Amniotic stem cell (primary cell): ENCODE measurements around the gene TEX36.
"Not testable (repeated sequence)": the region's sequence is repeated elsewhere in the genome, so short reads cannot be mapped to it uniquely, and the experiment has no call there.

Source experiments
- DNase-seq: peaks from one replicate; lab custom pipeline; 2025; lab: John Stamatoyannopoulos, UW

The TEX36 gene, protein sequence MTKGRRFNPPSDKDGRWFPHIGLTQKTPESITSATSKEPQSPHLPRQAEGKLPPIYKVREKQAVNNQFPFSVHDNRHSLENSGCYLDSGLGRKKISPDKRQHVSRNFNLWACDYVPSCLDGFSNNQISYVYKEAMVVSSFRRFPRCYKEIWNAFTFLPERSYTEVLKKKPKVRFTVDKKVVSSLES

DNA sequence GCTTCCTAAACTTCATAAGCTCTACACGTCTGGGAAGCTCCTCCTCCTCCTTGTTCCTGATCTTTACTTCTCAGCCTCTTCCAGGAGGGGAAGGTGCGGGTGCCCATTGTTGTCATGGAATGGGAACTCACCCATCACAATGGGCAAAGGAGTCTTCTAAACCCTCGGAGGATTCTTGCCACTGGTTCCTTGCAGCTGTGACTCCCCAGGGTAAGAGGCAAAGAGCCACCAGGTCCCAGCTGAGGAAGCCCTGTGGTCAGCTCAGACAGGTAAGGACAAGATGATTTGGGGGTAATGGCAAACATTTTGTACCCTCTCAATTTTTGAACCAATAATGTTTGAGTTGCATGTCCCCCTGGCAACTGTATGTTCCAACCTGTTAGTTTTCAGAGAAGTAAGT, at the start of gene TEX36:
Gene TEX36 (minus strand): TSS at position 101 of the 400 bp plus-strand sequence. CDS start 174 bp downstream, outside the sequence.
- no peak for DNase-seq

DNA sequence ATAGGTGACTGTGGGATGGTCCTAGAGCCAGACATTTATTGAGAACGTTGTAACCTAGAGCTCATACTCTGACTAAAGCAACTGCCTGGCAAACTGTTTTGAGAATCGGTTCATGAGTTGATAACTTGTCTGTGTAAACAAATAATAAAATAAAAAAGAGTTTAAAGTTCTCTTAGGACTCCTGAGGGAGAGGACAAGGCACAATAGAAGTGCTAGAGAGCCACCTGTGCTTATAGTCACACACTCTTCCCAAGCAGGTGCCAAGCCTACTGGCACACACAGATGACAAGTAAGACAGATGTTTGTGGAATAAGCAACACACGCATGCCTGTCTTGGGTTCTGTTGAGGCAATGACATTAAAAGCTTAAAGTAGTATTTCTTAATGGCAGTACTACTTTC, 44.5 kb upstream of the TEX36 start:
- no peak for DNase-seq

DNA sequence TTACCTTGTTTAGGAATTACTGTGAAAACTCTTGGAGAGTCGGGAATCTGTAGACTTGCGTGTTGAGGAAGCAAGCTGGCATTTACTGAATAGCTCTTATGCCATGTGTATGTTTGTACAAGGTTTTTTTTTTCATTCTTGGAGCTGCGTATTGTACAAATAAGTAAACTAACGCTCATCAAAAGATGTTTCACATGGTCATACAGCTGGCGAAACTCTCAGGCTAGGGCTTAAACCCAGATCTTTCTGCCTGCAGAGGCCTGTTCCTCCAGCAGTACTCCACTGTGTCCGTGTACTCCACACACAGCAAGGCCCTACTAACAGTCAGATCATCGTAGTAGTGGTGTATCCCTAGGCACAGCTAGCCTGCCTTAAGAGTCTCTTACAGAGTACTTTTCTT, 44.0 kb upstream of the TEX36 start:
- no peak for DNase-seq

DNA sequence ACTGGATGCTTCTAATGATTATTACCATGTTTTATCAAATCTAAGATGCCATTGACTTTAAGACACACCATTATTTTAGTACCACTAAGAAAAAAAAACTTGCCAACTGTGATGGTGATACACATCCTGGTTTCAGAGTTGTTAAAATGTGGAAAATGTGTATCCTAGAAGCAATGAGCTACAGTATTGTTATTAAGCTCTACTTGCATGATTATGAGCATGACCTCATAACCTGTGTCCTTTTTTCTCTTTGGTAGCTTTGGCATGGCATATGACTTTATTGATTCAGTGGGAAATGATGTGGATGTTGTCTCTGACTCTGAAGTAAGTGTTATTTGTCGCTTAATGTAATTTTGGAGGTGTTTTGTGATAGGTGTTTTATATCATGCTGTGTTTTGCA, 39.8 kb upstream of the TEX36 start:
- no peak for DNase-seq

DNA sequence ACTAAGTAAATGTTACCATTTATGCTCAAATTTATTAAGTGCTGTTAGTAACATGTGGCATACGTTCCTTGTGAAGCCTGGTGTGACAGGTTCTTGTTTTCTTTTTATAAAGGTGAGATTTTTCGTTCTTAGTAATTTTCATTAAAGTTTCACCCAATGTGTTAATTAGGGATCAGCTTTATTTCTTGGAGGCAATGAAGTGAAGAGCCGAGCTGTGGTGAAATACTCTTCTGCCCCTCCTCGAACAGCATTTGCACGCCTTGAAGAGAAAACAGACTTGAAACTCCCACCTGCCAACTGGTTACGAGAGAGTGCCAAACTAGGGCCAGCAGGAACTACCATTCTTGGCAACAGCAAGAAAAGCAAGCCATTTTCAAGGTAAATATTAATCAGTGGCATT, 38.1 kb upstream of the TEX36 start:
- no peak for DNase-seq

DNA sequence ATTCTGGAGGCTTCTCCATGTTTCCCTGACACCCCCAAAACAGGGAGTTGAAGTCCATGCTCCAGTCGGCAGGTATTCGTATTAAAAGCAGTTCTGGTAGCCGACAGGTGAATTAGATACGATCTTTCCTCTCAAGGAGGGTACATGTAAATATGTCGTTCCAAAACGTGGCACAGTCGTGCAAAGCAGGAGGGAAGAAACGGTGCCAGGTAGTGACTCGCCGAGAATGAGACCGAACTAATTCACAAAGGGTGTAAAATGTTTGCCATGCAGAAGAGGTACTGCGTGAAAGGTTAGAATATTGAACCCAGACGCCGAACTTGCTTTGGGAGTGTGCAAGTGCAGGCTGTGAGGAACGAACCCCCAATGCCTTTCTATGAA, 37.0 kb upstream of the TEX36 start:
- DNase-seq, result no peak

DNA sequence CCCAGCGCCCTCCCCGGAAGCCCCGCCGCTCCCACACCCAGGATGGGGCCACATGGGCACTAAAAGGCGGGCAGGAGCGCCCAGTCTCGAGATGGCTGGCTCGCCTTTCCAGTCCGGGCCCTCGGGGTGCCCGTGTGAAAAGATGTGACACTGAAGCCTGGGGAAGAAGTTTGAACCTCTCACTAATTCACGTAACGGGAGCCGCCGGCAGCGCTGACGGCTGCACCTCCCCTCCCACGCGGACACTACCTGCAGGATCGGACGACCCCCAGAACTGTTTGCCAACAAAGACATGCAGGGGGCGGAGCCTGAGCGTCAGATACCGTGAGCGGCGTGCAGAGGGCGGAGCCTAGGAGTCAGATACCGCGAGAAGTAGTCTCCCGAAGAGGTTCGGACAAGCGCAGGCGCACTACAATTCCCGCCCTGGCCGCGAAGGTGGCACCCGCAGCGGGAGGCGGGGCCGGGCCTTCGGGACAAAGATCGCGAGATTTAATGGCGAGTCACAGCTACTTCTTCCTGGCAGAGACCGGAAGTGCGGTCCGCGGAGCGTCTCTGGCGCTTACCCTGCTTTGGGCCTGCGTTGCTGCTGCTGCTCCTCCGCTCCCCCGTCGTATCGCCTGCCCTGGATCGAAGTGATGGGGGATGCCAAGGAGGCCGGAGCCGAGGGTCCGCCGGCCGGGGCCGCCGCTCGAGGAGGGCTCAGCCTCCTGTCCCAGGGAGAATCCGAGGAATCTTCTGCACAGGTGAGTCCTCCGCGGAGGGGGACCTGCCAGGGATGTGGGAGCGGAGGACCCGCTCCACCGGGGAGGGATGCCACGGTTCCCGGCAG, 36.4 kb upstream of the TEX36 start, which contains the start of gene EDRF1:
Gene EDRF1 (plus strand): TSS at position 537 of the 829 bp plus-strand sequence. CDS start 99 bp downstream, at position 636.
- DNase-seq, result peak; percentile 98

DNA sequence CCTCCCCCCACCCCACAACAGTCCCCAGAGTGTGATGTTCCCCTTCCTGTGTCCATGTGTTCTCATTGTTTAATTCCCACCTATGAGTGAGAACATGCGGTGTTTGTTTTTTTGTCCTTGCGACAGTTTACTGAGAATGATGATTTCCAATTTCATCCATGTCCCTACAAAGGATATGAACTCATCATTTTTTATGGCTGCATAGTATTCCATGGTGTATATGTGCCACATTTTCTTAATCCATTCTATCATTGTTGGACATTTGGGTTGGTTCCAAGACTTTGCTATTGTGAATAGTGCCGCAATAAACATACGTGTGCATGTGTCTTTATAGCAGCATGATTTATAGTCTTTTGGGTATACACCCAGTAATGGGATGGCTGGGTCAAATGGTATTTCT, 31.8 kb upstream of the TEX36 start:
- DNase-seq, result not testable (repeated sequence)

DNA sequence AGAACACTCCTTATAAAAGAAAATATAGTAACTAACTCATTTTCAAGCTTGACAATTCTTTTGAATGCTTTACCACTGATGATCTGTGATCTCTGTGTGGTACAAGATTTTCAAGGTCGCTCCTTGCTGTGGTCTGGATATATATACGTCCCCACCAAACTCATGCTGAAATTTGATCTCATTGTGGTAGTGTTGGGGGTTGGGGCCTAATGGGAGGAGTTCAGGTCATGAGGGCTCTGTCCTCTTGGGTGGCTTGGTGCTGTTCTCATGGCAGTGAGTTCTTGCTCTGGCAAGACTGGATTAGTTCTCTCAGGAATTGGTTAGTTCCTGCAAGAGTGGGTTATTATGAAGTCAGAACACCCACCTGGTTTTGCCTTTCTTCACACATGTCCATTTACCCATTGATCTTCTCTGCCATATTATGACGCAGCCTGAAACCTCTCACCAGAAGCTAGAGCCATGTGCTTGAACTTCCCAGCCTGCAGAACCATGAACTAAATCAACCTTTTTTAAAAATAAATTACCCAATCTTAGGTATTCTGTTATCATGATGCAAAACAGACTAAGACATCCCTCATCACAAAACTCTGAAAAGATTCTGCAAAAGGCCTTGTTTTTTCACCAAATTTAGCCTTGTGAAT, 28.3 kb upstream of the TEX36 start:
- DNase-seq, result no peak

DNA sequence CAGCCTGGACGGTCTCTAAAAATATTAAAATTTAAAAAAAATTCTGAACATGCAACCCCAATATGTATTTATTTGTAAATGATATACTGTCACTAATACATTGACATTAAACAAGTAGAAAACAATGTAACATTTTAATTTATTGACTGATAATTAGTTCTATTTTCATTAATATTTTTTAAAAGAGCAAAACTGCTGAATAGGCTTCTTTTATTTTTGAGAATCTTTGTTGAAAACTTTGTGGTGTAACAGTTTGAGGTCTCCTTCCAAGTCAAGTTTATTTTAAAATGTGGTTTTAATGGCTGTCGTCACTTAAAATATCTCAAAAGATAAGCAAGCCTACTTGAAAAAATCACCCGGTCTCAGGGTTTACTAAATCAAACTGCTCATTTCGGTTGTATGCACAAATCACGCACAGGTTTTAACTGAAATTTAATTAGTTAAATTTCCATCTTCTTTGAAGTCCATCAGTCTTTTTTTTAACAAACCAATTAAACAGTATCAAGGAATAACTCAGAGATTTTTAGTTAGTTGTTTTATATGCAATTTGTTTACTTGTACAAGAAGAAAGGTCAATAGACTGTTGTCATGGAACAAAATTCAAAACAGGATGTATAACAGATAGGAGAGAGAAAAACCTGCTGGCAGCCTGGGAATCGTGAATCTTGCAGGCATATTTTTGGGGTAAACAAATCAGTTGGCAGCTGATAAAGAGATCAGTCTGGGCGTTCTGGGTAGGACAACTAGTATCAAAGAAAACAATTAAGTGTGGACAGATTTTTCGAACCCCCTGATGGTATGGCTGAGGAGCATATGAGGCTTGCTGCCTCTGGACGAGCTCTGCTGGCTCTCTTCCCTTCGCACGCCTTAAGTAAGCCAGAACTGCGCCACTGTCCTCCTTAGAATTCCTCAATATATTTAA, 26.9 kb upstream of the TEX36 start:
- DNase-seq, result no peak

DNA sequence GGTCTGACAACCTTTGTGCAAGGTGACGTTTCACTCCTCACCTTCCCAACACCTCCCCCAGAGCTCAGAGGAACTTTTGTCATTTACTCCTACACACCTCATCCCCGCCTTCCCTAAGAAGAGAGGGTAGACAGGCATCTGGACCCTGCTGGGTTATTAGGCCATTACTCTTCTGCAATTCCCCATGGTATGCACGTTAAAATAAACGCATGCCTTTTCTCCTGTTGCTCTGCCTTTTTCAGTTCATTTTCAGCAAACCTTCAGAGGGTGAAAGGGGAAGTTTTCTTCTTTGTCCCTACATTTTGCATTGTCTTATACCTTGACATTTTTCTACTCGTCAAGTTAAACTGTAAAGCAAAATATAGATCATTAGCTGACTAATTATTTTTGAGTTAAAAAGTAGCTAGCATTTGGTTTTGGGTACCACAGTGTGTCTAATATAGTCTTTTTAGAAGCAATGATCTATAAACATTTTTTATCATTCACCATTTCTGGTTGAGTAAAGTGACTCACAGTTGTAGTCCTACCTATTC, 26.1 kb upstream of the TEX36 start:
- DNase-seq, result no peak

DNA sequence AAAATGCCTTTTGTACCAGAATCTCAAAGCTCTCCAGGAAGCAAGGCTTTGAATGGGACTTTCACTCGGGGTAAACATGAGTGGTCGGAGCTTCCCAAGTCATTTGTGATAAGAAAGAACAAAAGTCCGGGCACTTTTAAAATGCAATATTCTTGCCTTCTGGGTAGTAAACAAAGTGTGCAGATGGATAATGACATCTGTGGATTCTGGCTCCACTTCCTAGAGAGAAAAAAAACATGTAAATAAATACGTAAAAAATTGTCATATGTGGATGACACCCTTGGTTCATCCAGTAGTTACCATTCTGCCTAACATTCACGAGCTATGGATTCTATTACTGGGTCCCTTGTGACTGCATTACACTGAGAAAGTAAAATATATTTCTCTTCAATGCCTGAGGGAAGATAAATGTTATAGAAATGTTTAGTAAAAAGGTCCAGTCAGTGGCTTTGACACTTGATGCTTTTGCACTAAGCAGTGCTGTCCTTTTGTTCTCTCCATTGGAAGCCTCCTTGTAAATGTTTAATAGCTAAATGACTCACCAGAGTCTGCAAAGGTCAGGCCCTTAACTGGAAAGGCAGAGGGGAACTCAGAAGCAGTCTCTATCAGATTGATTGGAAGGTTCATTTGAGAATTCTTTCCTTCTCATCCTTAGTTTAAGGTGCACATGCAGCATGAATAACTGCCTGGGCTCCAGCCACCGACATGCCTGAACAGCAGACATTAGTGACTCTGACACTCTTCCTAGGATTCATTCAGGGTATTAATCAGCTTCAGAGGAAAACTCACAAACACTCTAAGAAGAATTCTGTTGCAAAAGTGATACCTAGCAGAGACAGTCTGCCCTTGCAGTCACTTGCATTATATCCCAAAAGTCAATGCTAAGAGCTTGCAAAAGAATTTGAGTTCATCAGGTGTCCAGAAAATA, 24.8 kb upstream of the TEX36 start:
- no peak for DNase-seq

DNA sequence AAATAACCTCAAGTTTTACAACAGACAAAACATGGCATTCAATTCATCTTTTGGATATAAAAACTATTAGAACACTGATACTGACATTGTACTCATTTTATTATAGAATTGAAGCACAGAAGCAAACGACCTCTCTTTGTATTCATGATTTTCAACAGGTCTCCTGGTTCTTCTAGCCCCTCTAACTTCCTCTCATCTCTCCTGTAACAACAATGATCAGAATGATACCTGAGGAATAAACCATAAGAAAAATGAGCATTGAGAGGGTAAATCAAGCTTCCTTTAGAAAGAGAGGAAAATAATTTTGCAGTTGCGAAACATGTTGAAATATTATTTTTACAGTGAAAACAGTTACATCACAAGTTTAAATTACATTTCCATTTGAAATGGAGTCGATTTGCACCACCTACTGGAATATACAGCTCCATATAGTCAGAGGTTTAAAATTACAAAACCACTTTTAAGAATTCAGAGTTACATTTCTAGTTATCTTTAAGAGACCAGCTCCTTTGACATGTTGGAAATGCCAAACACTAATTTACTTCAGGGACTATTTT, 17.5 kb upstream of the TEX36 start:
- peak; percentile 16 for DNase-seq

DNA sequence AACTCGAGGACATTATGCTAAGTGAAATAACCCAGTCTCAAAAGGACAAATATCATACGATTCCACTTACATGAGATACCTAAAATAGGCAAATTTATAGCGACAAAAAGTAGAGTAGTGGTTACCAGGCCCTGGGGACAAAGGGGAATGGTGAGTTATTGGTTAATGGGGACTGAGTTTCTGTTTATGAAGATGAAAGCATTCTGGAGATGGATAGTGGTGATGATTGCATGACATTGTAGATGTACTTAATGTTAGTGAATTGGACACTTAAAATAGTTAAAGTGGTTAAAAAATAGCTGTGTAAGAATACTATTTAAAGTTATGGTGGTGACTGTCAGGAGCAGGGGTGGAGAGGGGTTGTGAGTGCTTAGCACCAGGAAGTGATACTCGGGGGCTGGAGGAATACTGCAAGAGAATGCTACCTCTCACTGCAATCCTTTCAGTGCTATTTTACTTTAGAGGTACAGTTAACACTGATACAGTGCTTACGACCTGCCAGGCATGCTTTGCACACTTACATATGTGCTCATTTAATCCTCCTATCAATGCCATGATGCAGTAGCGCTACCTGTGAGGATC, 16.7 kb upstream of the TEX36 start:
- no peak for DNase-seq

DNA sequence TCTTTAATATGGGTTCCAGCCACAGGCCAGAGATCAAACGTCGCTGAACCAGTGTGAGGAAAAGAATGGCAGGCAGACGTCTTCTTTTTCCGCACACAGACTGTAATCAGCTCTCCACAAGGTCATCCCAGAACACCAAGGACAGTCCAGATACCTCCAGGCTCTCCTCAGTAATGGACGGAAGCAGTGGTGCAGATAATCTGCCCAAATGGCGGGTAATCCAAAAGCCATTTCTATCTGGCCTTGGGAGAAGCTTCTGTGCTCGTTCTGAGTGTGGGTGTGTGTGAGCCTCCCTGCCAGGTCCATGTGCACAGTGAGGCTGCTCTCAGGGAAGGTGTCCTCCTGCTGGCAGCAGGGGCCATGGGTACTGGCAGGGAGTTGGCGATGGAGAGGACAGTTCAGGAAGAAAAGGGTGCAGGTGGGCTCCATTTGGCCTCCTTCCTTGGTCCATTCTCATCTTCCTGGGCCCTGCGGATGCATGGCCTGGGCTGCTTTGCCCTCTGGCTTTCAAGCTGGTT, 15.6 kb upstream of the TEX36 start:
- no peak for DNase-seq

DNA sequence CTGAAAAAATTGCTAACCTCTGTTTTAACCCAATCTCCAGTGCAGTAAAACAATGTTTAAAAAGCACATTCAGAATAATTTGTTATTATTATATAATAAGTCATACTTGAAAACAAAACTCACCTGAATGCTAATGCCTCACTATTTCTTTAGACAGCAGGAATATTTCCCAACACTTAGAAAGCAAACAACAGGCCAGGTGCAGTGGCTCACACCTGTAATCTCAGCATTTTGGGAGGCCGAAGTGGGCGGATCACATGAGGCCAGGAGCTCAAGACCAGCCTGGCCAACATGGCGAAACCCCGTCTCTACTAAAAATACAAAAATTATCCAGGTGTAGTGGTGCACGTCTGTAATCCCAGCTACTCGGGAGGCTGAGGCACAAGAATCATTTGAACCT, 13.9 kb upstream of the TEX36 start:
- not testable (repeated sequence) for DNase-seq

DNA sequence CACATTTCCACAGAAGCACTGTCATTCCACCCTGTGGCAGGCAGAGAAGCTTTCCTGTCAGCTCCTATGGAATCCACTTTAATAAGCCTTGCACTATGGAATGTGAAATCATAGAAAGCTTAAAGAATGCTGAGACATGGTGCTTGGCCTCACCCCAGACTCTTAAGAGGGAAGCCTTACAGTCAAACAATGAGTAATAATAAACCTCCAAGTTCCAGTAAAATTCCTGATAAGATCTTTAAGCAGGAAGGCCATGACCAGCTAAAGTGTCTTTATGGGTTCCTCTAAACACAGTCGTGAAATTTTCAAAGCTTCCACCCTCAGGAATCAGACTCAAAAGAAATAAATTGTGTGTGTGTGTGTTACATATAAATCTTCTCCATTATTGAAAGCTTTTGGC, 11.9 kb upstream of the TEX36 start:
- DNase-seq, result peak; percentile 75

DNA sequence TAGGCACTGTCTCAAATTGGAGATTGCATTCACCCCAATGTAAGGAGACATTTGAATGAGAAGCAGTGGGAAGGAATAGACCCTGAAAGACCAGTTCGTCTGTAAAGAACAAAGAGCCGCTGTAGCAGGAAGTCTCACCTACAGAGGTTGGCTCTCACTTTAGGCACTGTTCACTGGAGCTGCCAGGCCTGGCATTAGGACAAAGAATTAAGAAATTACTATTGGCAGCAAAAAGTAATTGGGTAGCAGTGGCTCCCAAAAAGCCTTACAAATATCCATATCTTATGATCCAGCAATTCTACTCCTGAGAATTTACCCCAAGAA, 10.5 kb upstream of the TEX36 start:
- DNase-seq, result no peak

DNA sequence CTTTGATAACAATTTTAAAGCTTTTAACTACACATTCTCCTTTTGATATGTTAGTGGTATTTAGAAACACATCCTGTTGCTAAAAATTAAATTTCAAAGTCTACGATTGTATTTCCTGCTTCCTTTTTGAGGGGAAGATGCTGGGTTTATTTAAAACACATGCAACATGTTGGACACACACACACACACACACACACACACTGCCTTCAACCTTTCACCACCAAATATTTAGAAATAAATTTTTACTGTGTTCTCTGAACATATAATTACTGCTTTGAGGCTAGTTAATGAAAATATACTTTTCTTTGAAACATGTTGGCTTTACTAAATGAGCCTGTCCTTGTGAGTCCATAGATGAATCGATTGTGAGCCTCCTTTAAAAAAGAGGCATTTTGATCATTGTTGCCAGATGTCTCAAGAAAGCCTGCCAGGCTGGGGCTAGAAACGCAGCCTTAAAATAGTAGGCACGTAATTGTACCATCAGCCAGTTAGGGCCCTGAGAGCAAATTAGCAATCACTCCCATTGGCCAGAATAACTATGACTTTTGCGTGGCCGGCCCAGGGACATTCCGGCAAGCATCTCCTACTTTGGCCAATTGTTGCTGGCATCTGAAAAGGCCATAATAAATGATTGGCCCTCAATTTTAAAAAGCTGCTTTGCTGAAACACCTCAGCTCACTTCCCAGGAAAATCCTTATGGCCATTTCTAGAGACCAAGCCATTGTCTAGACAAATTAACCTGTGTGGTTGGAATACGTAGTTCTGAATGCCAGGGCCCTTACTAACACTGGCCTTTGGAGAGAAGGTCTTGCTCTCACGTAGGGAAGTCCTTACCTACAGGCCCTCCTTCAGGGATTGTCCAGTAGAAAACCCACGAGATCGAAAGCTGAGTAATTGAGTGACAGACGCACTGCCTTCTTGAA, 9.9 kb upstream of the TEX36 start:
- no peak for DNase-seq
